IPS DF 19.7 (cell line): ENCODE results near the gene USP21.

Source experiments
- DNase-seq: peaks from one replicate; pipeline ENCODE4 v3.0.0-alpha.2; 2013; ENCODE audit warnings: low read depth, low spot score

USP21 gene

GRCh38 chr1:161171191-161171590 lies 11.9 kb downstream of the USP21 start:
- DNase-seq, result no peak

- DNase-seq, result no peak
These were observed 12.4 kb downstream of the USP21 start for GRCh38 chr1:161171696-161172095.

- no peak for DNase-seq
These were observed 13.0 kb downstream of the USP21 start for GRCh38 chr1:161172349-161172748.

DNA sequence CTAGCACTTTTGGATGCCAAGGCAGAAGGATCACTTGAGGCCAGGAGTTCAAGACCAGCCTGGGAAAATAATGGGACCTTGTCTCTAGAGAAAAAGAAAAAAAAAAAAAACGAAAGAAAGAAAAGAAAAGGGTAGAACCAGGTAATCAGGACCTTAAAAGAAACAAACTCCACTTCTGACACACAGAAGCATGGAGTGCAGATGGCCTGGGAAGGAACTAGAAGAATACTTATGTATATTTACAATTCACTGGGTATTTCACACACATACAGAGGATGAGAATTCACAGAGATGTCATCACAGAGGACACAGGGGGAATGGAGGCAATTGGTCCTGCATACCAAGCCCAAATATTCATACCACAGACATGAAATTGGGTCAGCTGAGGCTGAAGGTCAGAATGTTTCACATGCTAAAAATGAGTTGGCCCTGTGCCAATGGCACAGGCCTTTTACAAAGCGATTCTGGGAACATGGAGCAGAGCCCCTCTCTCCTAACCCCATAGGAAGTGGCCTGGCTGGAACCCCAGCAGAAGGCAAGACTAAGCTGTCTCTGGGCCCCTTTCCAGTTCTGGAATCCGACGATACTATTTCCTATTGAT lies 13.6 kb downstream of the USP21 start:
- no peak for DNase-seq

- no peak for DNase-seq
These were observed 14.4 kb downstream of the USP21 start for GRCh38 chr1:161173711-161174110.

GRCh38 chr1:161174911-161175310 lies 15.6 kb downstream of the USP21 start:
- no peak for DNase-seq

DNA sequence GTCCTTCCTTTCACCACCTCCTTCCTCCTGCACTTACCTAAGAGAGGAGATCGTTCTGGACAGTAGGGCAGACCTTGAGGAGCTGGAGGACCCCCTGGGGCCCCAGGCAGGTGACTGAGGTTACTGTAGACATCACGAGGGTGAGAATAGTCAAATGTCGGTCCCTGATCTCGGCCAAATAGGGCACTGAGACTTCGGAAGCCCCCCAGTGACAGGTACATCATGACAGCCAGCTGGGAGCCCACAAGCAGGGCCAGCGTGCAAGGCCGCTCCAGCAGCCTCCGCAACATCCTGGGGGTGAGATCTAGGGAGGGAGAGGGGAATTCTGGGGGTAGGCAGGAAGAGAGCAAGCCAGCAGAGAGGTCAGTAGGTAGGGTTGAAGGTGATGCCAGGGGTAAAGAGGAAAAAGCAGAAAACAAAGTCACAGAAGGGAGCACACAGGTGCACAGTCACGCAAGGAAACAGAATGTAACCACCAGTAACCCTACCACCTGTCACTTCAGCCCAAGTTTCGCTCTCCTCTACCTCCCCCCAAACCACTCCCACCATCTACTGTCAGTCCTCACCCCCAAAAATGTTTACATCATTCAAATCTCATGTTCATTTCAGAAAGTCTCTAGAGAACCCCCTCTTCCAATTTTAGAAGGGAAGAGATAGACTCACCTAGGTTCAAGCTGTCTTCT lies 16.6 kb downstream of the USP21 start:
- no peak for DNase-seq

DNA sequence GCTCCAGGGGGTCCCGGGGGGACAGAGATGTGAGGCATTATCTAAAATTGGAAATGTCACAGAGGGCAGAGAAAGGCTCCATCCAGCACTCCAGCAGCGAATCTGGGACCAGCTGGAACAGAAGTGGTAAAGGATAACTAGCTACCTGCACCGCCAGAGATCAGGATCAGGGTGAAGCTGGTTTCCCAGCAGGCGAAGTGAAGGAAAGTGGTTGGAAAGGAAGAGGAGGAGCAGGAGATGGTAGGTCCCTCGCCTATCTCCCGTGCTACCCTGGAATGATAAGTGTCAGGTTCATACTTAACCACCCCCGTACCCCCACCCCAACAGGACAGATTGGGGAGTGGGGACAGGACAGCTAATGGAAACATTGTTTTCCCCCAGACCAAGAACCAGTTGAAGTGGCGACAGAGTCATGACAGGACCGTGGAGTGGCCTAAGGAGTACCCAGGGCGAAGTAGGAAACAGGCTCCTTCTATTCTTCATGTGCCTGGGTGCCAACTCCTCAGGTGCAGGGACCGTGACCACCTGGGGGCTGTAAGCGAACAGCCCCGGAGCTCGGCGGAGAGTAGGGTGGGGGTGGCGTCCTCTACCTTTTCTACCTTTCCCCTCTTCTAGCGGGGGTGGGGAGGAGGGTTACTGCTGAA lies 17.3 kb downstream of the USP21 start:
- no peak for DNase-seq

DNA sequence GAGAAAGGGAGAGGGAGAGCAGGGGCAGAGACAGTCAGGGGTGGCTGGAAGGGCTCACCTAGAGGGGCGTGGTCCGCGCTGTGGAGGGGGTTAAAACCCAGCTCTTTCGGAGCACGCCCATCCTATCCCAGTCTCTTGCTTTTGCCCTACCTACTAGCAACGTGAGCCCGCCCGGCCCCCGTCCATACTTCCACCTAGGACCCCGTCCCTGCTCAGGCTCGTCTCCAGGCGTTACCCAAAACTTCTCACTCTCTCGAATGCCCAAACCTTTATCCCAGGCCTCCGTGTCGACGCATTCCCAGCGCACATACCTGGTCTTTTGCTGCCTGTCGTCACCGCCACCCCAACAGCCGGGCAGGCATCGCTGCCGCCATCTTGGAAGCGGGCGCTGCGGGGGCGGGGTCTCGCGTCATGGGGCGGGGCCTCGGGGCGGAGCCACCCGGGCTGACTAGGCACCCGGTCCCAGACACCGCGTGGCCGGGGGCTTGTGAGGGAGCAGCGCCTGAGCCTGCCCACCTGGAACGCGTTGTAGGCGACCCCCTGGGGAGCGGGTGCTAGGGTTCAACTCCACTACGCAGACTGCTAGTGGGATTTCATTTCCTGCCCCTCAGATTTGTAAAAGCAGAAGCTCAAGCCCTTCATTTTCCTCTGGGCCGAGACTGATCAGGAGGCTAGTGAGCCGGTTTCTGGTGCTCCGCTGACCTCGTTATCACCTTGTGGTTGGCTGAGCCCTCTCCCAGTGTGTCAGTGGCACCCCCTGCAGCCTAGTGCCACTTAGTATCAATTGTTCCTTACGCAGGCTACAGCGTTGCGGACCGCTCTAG lies 18.0 kb downstream of the USP21 start, which contains the start of gene B4GALT3:
TSS of gene B4GALT3 (minus strand) at position 396 of the 824 bp plus-strand sequence. CDS start 1,447 bp downstream, outside the sequence.
- no peak for DNase-seq

GRCh38 chr1:161177936-161178244 lies 18.6 kb downstream of the USP21 start:
- no peak for DNase-seq

DNA sequence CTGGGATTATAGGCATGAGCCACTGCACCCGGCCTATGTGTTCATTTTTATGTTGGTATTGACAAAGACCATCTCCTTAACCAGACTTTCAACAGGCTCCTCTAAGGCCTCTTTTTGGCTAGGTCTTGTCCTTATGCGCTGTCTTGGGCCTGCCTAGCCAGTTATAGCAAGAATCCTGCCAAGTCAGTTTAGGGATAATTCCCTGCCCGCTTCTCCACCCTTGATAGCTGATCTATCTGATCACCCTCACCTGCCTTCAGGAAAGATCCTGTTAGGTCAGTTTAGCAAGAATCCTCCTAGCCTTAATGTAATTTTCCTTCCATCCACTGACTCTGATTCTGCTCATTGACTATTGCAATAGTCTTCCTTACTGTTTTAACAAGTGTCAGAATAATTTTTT lies 20.4 kb downstream of the USP21 start:
- no peak for DNase-seq

DNA sequence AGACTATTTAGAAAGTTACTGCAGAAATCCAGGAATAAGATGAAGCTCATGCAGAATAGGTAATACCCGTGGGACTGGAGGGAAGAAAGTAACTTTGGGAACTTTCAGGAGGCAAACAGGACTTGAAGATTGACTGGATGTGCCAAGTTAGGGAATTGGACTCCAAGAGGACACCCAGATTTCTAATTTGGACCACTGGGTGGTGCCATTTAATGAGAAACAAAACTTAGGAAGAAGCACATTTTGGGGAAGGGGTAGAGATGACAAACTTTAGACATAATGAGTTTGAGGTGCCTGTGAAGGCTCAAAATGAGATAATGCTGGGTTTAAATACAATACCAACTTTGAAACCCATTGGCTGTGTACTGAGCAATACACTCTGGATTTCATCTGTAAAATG lies 21.3 kb downstream of the USP21 start:
- no peak for DNase-seq

- no peak for DNase-seq
These were observed 22.9 kb downstream of the USP21 start for GRCh38 chr1:161182214-161182613.

GRCh38 chr1:161185282-161185682 lies 26.0 kb downstream of the USP21 start:
- no peak for DNase-seq

- DNase-seq, result no peak
These were observed 26.5 kb downstream of the USP21 start for GRCh38 chr1:161185732-161186311.

GRCh38 chr1:161187311-161187710 lies 28.0 kb downstream of the USP21 start:
- no peak for DNase-seq

- DNase-seq, result no peak
These were observed 29.1 kb downstream of the USP21 start for GRCh38 chr1:161188381-161188780.

GRCh38 chr1:161189036-161189435 lies 29.7 kb downstream of the USP21 start:
- DNase-seq, result no peak

GRCh38 chr1:161190962-161191521 lies 31.7 kb downstream of the USP21 start:
- DNase-seq, result no peak

- DNase-seq, result no peak
These were observed 32.7 kb downstream of the USP21 start for GRCh38 chr1:161191971-161192370.
